PC-3 (cell line): ENCODE measurements around the gene UNC13A. TPM values are rescaled to one million over a fixed set of nuclear protein-coding genes. Genes with fewer than 3 reads are reported as not detected.

Source experiments
- ATAC-seq: fragments of 200-7000 bp; cut with Tn5 transposase; 2 replicates; pipeline ENCODE4 v1.9.1; 2020; ENCODE audit warnings: mild to moderate bottlenecking, moderate library complexity
- BruUV-seq: library from RNA; stranded (reverse); fragments of 400-500 nt; replicated peaks from 2 replicates; lab custom pipeline; 2021; lab: Mats Ljungman, UMichigan
- CTCF ChIA-PET: fragments of 300-600 bp; sonication (Branson Sonifier 250); formaldehyde crosslinking; loops from one replicate; lab custom pipeline; 2022; ENCODE audit warnings: antibody characterized with exemption; lab: Charles Lee
- POLR2A ChIA-PET: fragments of 300-600 bp; sonication (Branson Sonifier 250); formaldehyde crosslinking; loops from one replicate; lab custom pipeline; 2022; ENCODE audit warnings: antibody characterized with exemption; ENCODE audit not compliant: unreplicated experiment; lab: Charles Lee
- DNase-seq: peaks from one replicate; pipeline ENCODE4 v3.0.0-alpha.2; 2015
- H2AFZ ChIP-seq: fragments of 300-600 bp; sonication (generic); 2 replicates; pipeline ENCODE4 v1.6.0; 2016; ENCODE audit warnings: antibody characterized with exemption, low read length
- H3F3A ChIP-seq: fragments of 300-600 bp; sonication (generic); one replicate; pipeline ENCODE4 v1.6.0; 2017; ENCODE audit warnings: antibody characterized with exemption, low read length, control low read depth, mild to moderate bottlenecking; ENCODE audit not compliant: unreplicated experiment
- H3K27ac ChIP-seq: fragments of 300-600 bp; sonication (generic); 2 replicates; pipeline ENCODE4 v1.5.1; 2016; ENCODE audit warnings: mild to moderate bottlenecking, low read length
- H3K27me3 ChIP-seq: fragments of 300-600 bp; sonication (generic); 2 replicates; pipeline ENCODE4 v1.6.1; 2016; ENCODE audit warnings: low read length, mixed read lengths
- H3K36me3 ChIP-seq: fragments of 300-600 bp; sonication (generic); 2 replicates; pipeline ENCODE4 v1.6.1; 2016; ENCODE audit warnings: low read depth, mixed run types, low read length, mixed read lengths
- H3K4me1 ChIP-seq: fragments of 300-600 bp; sonication (generic); 2 replicates; pipeline ENCODE4 v1.5.1; 2016; ENCODE audit warnings: low read length; ENCODE audit not compliant: insufficient read depth
- H3K4me2 ChIP-seq: fragments of 300-600 bp; sonication (generic); 2 replicates; pipeline ENCODE4 v1.6.0; 2016; ENCODE audit warnings: low read length
- H3K4me3 ChIP-seq: fragments of 300-600 bp; sonication (generic); 2 replicates; pipeline ENCODE4 v1.5.1; 2016; ENCODE audit warnings: mild to moderate bottlenecking, low read length, mixed read lengths
- H3K79me2 ChIP-seq: fragments of 300-600 bp; sonication (generic); 2 replicates; pipeline ENCODE4 v1.6.1; 2017; ENCODE audit warnings: low read length, mixed read lengths
- H3K9ac ChIP-seq: fragments of 300-600 bp; sonication (generic); 2 replicates; pipeline ENCODE4 v1.6.0; 2016; ENCODE audit warnings: mild to moderate bottlenecking, low read length
- H3K9me2 ChIP-seq: fragments of 300-600 bp; sonication (generic); replicated peaks from 2 replicates; pipeline ENCODE4 v1.6.1; 2016; ENCODE audit warnings: mixed run types, low read length, mixed read lengths
- H3K9me3 ChIP-seq: fragments of 300-600 bp; sonication (generic); 2 replicates; pipeline ENCODE4 v1.6.1; 2016; ENCODE audit warnings: low read length, mixed read lengths
- H4K20me1 ChIP-seq: fragments of 300-600 bp; sonication (generic); 2 replicates; pipeline ENCODE4 v1.6.1; 2016; ENCODE audit warnings: low read length, mixed read lengths
- CTCF ChIP-seq: fragments of 300-600 bp; sonication (generic); conservative IDR thresholded peaks from 2 replicates; pipeline ENCODE4 v1.5.1; 2017; ENCODE audit warnings: antibody characterized with exemption, low read depth, mild to moderate bottlenecking, low read length
- EZH2 ChIP-seq: fragments of 300-600 bp; sonication (generic); IDR thresholded peaks from one replicate; pipeline ENCODE4 v1.6.1; 2017; ENCODE audit warnings: antibody characterized with exemption, mild to moderate bottlenecking, low read length; ENCODE audit not compliant: unreplicated experiment
- EZH2phosphoT487 ChIP-seq: fragments of 300-600 bp; sonication (generic); IDR thresholded peaks from 2 replicates; pipeline ENCODE4 v1.6.1; 2018; ENCODE audit warnings: mild to moderate bottlenecking, antibody characterized with exemption, low read length, borderline replicate concordance
- intact Hi-C: fragments of 100-400 bp; cut with micrococcal nuclease; formaldehyde crosslinking; loops from 2 replicates; pipeline ENCODE4 v1.9.0; 2023
- total RNA-seq: library from RNA; depleted of rRNA; stranded (reverse); fragments of >200 nt; gene quantifications from 2 replicates; pipeline ENCODE4 v1.2.3, GENCODE V29; 2014

Gene UNC13A
- total RNA-seq, 1 experiment from 2014 or later, result not detected

- intact Hi-C loops, result no loop called here
- DNase-seq (no peak), ATAC-seq (no peak)
- no peak overlapping the region for H3K4me2 ChIP-seq
- ChIA-PET POLR2A (no interaction called here), CTCF (no interaction called here)
- peaks cover 33% of the 10 kb centered on the region; the same call in 1 of the 2 replicates for H3K36me3 ChIP-seq
- BruUV-seq, result no TSS peak
- H2AFZ ChIP-seq, result no peak overlapping the region
- no peak for TF ChIP-seq EZH2phosphoT487
- H3K27ac ChIP-seq, result no peak overlapping the region
- no peaks in the 10 kb centered on the region for H3K9me3 ChIP-seq
- H3K79me2 ChIP-seq, result no peaks in the 10 kb centered on the region
- H3K9me2 ChIP-seq, result no peaks in the 10 kb centered on the region
- no peaks in the 10 kb centered on the region for H3K27me3 ChIP-seq
- no peak overlapping the region for H3K4me3 ChIP-seq
- H3K4me1 ChIP-seq, result no peaks in the 10 kb centered on the region
- no peak overlapping the region for H3K9ac ChIP-seq
- H4K20me1 ChIP-seq, result no peaks in the 10 kb centered on the region
- H3F3A ChIP-seq, result no peaks in the 10 kb centered on the region
Observed at GRCh38 chr19:17567940-17568339, 120.2 kb downstream of the UNC13A start.

GRCh38 chr19:17565611-17566010, 122.5 kb downstream of the UNC13A start:
- Histone ChIP-seq H3K9ac (no peak overlapping the region), H3K4me1 (no peaks in the 10 kb centered on the region), H3K79me2 (no peaks in the 10 kb centered on the region), H3K36me3 (peaks cover 19% of the 10 kb centered on the region; the same call in 1 of the 2 replicates), H4K20me1 (no peaks in the 10 kb centered on the region), H3K9me3 (no peaks in the 10 kb centered on the region), H3K4me3 (no peak overlapping the region), H3K27me3 (no peaks in the 10 kb centered on the region), H3K9me2 (no peaks in the 10 kb centered on the region), H3F3A (no peaks in the 10 kb centered on the region), H2AFZ (no peak overlapping the region), H3K4me2 (no peak overlapping the region), H3K27ac (no peak overlapping the region)
- DNase-seq (peak; percentile 15), ATAC-seq (peak; percentile 48)
- TF ChIP-seq CTCF, result no peak
- TF ChIP-seq EZH2phosphoT487, result no peak
- no peak for TF ChIP-seq EZH2
- POLR2A ChIA-PET, result no interaction called here
- BruUV-seq, result no TSS peak
- intact Hi-C loops, result no loop called here
- CTCF ChIA-PET, result no interaction called here

- DNase-seq, result no peak
- BruUV-seq, result no TSS peak
- Histone ChIP-seq H3F3A (no peaks in the 10 kb centered on the region), H2AFZ (no peak overlapping the region), H3K4me1 (no peaks in the 10 kb centered on the region), H3K27me3 (no peaks in the 10 kb centered on the region), H3K27ac (no peak overlapping the region), H3K4me2 (no peak overlapping the region), H3K36me3 (peaks cover 27% of the 10 kb centered on the region; the same call in 1 of the 2 replicates), H3K9ac (no peak overlapping the region), H3K4me3 (no peak overlapping the region), H4K20me1 (no peaks in the 10 kb centered on the region), H3K9me3 (no peaks in the 10 kb centered on the region), H3K79me2 (no peaks in the 10 kb centered on the region), H3K9me2 (no peaks in the 10 kb centered on the region)
- ChIA-PET CTCF (no interaction called here), POLR2A (no interaction called here)
- intact Hi-C loops, result no loop called here
- TF ChIP-seq EZH2 (no peak), CTCF (no peak), EZH2phosphoT487 (no peak)
- ATAC-seq, result no peak
Observed at GRCh38 chr19:17564781-17565180, 123.4 kb downstream of the UNC13A start.
